GM12878 (cell line): ENCODE measurements around the gene RPL37A. TPM values are rescaled to one million over a fixed set of nuclear protein-coding genes. Genes with fewer than 3 reads are reported as not detected.

Experiments used
- ATAC-seq: fragments of 200-7000 bp; cut with Tn5 transposase; 3 replicates; pipeline ENCODE4 v1.9.1; 2020; ENCODE audit warnings: mild to moderate bottlenecking, moderate library complexity
- Bru-seq: library from RNA; stranded (reverse); fragments of 400-500 nt; gene quantifications from one replicate; lab custom pipeline; 2021; lab: Mats Ljungman, UMichigan
- BruChase-seq, 2 experiments: library from RNA; stranded (reverse); fragments of 400-500 nt; gene quantifications; one replicate each; lab custom pipeline; 2021; lab: Mats Ljungman, UMichigan
- BruUV-seq: library from RNA; stranded (reverse); fragments of 400-500 nt; replicated peaks from 2 replicates; lab custom pipeline; 2021; lab: Mats Ljungman, UMichigan
- CTCF ChIA-PET: fragments of 300-600 bp; sonication (Branson Sonifier 250); formaldehyde crosslinking; extraction: SDS; loops from one replicate; lab custom pipeline; 2021; ENCODE audit warnings: inconsistent platforms; lab: Yijun Ruan, JAX
- POLR2A ChIA-PET: fragments of 350-600 bp; formaldehyde crosslinking; extraction: SDS; loops from one replicate; lab custom pipeline; 2021; ENCODE audit warnings: inconsistent platforms; lab: Charles Lee
- RAD21 ChIA-PET: fragments of 300-600 bp; sonication (Branson Sonifier 250); formaldehyde crosslinking; loops from one replicate; lab custom pipeline; 2023; ENCODE audit warnings: antibody characterized with exemption; ENCODE audit not compliant: unreplicated experiment; lab: Charles Lee
- SMC1A ChIA-PET: fragments of 300-600 bp; sonication (Branson Sonifier 250); formaldehyde crosslinking; loops from one replicate; lab custom pipeline; 2023; ENCODE audit not compliant: unreplicated experiment, uncharacterized antibody; lab: Charles Lee
- DNase-seq: peaks from one replicate; pipeline ENCODE4 v3.0.0-alpha.2; 2011; ENCODE audit warnings: low read depth, low spot score
- FAIRE-seq: peaks from 3 replicates; lab custom pipeline; 2011; peaks lifted over from hg19 to GRCh38; lab: Jason Lieb, UNC
- H2AFZ ChIP-seq: 2 replicates; pipeline ENCODE4 v1.6.0; 2011; ENCODE audit warnings: low read depth, low read length, control low read depth; ENCODE audit not compliant: control insufficient read depth
- H3K27ac ChIP-seq: 2 replicates; pipeline ENCODE4 v1.5.1; 2011; ENCODE audit warnings: control low read depth; ENCODE audit not compliant: control insufficient read depth, insufficient read depth
- H3K27me3 ChIP-seq, 2 experiments: replicated peaks in 1 of 2; 2 replicates each; pipeline versions ENCODE4 v1.6.0 to v1.6.1; 2011; ENCODE audit warnings: low read length in 1 of 2; ENCODE audit not compliant: control insufficient read depth in 2 of 2, insufficient read depth in 2 of 2
- H3K36me3 ChIP-seq, 2 experiments: 2 replicates each; pipeline ENCODE4 v1.5.1; 2011; ENCODE audit warnings: low read length in 1 of 2; ENCODE audit not compliant: control insufficient read depth in 2 of 2, insufficient read depth in 2 of 2
- H3K4me1 ChIP-seq: 2 replicates; pipeline ENCODE4 v1.6.1; 2011; ENCODE audit warnings: mild to moderate bottlenecking, low read length, moderate library complexity, mixed read lengths; ENCODE audit not compliant: control insufficient read depth, insufficient read depth
- H3K4me2 ChIP-seq: 2 replicates; pipeline ENCODE4 v1.6.0; 2011; ENCODE audit warnings: control low read depth; ENCODE audit not compliant: control insufficient read depth, insufficient read depth
- H3K4me3 ChIP-seq: fragments of 200-600 bp; sonication (generic); 2 replicates; pipeline ENCODE4 v1.5.1; 2016
- H3K79me2 ChIP-seq: 2 replicates; pipeline ENCODE4 v1.6.0; 2011; ENCODE audit warnings: low read length; ENCODE audit not compliant: control insufficient read depth, insufficient read depth
- H3K9ac ChIP-seq: 2 replicates; pipeline ENCODE4 v1.8.0; 2011; ENCODE audit warnings: low read length, control low read depth, mixed read lengths; ENCODE audit not compliant: control insufficient read depth, insufficient read depth
- H3K9me3 ChIP-seq: replicated peaks from 3 replicates; pipeline ENCODE4 v1.5.1; 2011; ENCODE audit warnings: mild to moderate bottlenecking, low read length; ENCODE audit not compliant: control insufficient read depth, insufficient read depth
- H4K20me1 ChIP-seq: 2 replicates; pipeline ENCODE4 v1.6.0; 2011; ENCODE audit not compliant: control insufficient read depth, insufficient read depth
- ATF7 ChIP-seq: fragments of 450-650 bp; IDR thresholded peaks from 2 replicates; pipeline ENCODE4 v1.6.1; 2016; ENCODE audit warnings: low read depth, mild to moderate bottlenecking
- CREB1 ChIP-seq: IDR thresholded peaks from 2 replicates; pipeline ENCODE4 v1.6.1; 2012; ENCODE audit warnings: low read depth, mild to moderate bottlenecking, inconsistent platforms
- DPF2 ChIP-seq: fragments of 450-650 bp; IDR thresholded peaks from 2 replicates; pipeline ENCODE4 v1.6.1; 2017; ENCODE audit warnings: mild to moderate bottlenecking
- ESRRA ChIP-seq: IDR thresholded peaks from 2 replicates; pipeline ENCODE4 v1.6.1; 2012; ENCODE audit warnings: mild to moderate bottlenecking, low read length, improper control_type of control experiment
- FOXK2 ChIP-seq: fragments of 450-650 bp; IDR thresholded peaks from 2 replicates; pipeline ENCODE4 v1.6.1; 2017; ENCODE audit warnings: mild to moderate bottlenecking, moderate library complexity
- HCFC1 ChIP-seq: fragments of 150-350 bp; IDR thresholded peaks from 2 replicates; pipeline ENCODE4 v1.6.1; 2014; ENCODE audit warnings: low read length
- MTA3 ChIP-seq: IDR thresholded peaks from 2 replicates; pipeline ENCODE4 v1.6.1; 2012; ENCODE audit warnings: low read length, inconsistent platforms, borderline replicate concordance
- RFX5 ChIP-seq: IDR thresholded peaks from 2 replicates; pipeline ENCODE4 v1.6.1; 2011; ENCODE audit warnings: low read depth, low read length, improper control_type of control experiment
- YBX1 ChIP-seq: fragments of 450-650 bp; IDR thresholded peaks from 2 replicates; pipeline ENCODE4 v1.6.1; 2016; ENCODE audit warnings: antibody characterized with exemption
- ZNF384 ChIP-seq: IDR thresholded peaks from 2 replicates; pipeline ENCODE4 v1.6.1; 2012; ENCODE audit warnings: low read depth, mild to moderate bottlenecking, low read length, improper control_type of control experiment, borderline replicate concordance
- WGBS: methylation state at CpG from one replicate; pipeline ENCODE4 v1.1.6; 2016; ENCODE audit warnings: low lambda C conversion rate; ENCODE audit not compliant: insufficient replicate concordance, insufficient coverage; ENCODE audit errors: missing lambda C conversion rate; 5-methylcytosine and 5-hydroxymethylcytosine counted together
- in situ Hi-C: fragments of 300-500 bp; cut with MboI; formaldehyde crosslinking; loops from 9 replicates; pipeline ENCODE4 v1.14.3; 2018; ENCODE audit warnings: mixed read lengths
- intact Hi-C: fragments of 100-400 bp; cut with micrococcal nuclease; formaldehyde crosslinking; loops from one replicate; pipeline ENCODE4 v1.14.2; 2022; ENCODE audit not compliant: unreplicated experiment
- long read RNA-seq, 2 experiments: library from polyadenylated mRNA; unstranded; transcript quantifications; one replicate each; pipeline ENCODE4 v2.0.0, GENCODE V29; 2019 to 2020
- polyA minus RNA-seq, 3 experiments: library from RNA; depleted of rRNA, polyadenylated mRNA; stranded (reverse); fragments of >200 nt; gene quantifications; 2 replicates each; pipeline ENCODE4 v1.2.3, GENCODE V29; 2011
- polyA plus RNA-seq, 11 experiments: library from polyadenylated mRNA; depleted of rRNA in 4 of 11; unstranded in 6 of 11; stranded (reverse) in 5 of 11; fragments of >200 nt; fragmentation: Nextera tagmentation in 4 of 11; fragmentation: Illumina TruSeq in 1 of 11; extraction: Ambion mirVana in 4 of 11; extraction: Trizol in 1 of 11; gene quantifications; 1 replicate in 1 of 11; 2 replicates in 10 of 11; pipeline versions ENCODE4 v1.2.1 to v1.2.3, GENCODE V29; 2011 to 2016; ENCODE audit warnings: inconsistent platforms in 2 of 11, missing spikeins in 2 of 11, low read depth in 1 of 11
- total RNA-seq, 4 experiments: library from RNA; depleted of rRNA in 3 of 4; stranded (reverse); fragments of >200 nt in 3 of 4; fragmentation: Illumina TruSeq in 1 of 4; extraction: Trizol in 1 of 4; gene quantifications; 2 replicates each; pipeline versions ENCODE4 v1.2.1 to v1.2.3, GENCODE V29; 2013 to 2021
- TF ChIP-seq, protein P1 (sequence below): IDR thresholded peaks from 2 replicates; pipeline ENCODE4 v1.6.1; 2012; ENCODE audit warnings: low read depth, low read length, improper control_type of control experiment
- TF ChIP-seq, protein P2 (sequence below): fragments of 450-650 bp; IDR thresholded peaks from 2 replicates; pipeline ENCODE4 v1.6.1; 2018; ENCODE audit warnings: borderline replicate concordance, mild to moderate bottlenecking; ENCODE audit not compliant: partially characterized antibody

RPL37A gene
- 278 and 283 TPM in 2 replicates for total RNA-seq (2013; cell fraction: nucleolus; rRNA removed)
- total RNA-seq (2014; rRNA removed) (5,309 and 5,362 TPM in 2 replicates), total RNA-seq (2014; rRNA removed; fragmentation: Illumina TruSeq; extraction: Trizol) (6,854 and 6,909 TPM in 2 replicates), total RNA-seq (2021) (4,280 and 4,544 TPM in 2 replicates), polyA plus RNA-seq (2011; rRNA removed) (3,166 and 4,373 TPM in 2 replicates), polyA plus RNA-seq (2014; fragmentation: Illumina TruSeq; extraction: Trizol) (6,507 and 6,854 TPM in 2 replicates), polyA plus RNA-seq (2014; fragmentation: Nextera tagmentation; extraction: Ambion mirVana) (1,000 to 10,000 TPM; 4,917 to 6,297 TPM), polyA plus RNA-seq (2014; rRNA removed) (5,304 and 6,998 TPM in 2 replicates), polyA plus RNA-seq (2016; fragmentation: Nextera tagmentation; extraction: Ambion mirVana) (1,000 to 10,000 TPM; 2,847 to 3,044 TPM), polyA minus RNA-seq (2011; rRNA and poly(A)+ RNA removed) (670 and 1,130 TPM in 2 replicates), Bru-seq, nascent RNA (percentile 80 among the genes with signal in this experiment), BruChase-seq, experiment 1, labeled RNA remaining after a 6-hour chase (percentile 93 among the genes with signal in this experiment), BruChase-seq, experiment 2, labeled RNA remaining after a 2-hour chase (percentile 82 among the genes with signal in this experiment)
- 2,141 TPM for polyA plus RNA-seq (2011; ENCODE audit: low read depth)
- 2,379 and 2,532 TPM in 2 replicates for polyA plus RNA-seq (2011; cell fraction: cytosol; rRNA removed)
- polyA plus RNA-seq (2011; cell fraction: nucleus; rRNA removed): 721 and 1,775 TPM in 2 replicates
- polyA plus RNA-seq (2012): 10,399 and 10,670 TPM in 2 replicates
- polyA minus RNA-seq (2011; cell fraction: cytosol; rRNA and poly(A)+ RNA removed): 813 and 892 TPM in 2 replicates
- 231 and 314 TPM in 2 replicates for polyA minus RNA-seq (2011; cell fraction: nucleus; rRNA and poly(A)+ RNA removed)
- long read RNA-seq, experiment 1, transcript RPL37A-201 (3 exons, 742 nt): minor isoform, 55 of 955 reads
- long read RNA-seq, experiment 1, transcript RPL37A-210 (4 exons, 3,647 nt): major isoform, 889 of 955 reads
- long read RNA-seq, experiment 1, partial matches to known transcripts: 0 of 955 reads
- long read RNA-seq, experiment 1, other reads (novel, unspliced or antisense): 10 of 955 reads
- long read RNA-seq, experiment 2, transcript RPL37A-201 (3 exons, 742 nt): minor isoform, 43 of 1,251 reads
- long read RNA-seq, experiment 2, transcript RPL37A-209 (3 exons, 1,701 nt): minor isoform, 14 of 1,251 reads
- long read RNA-seq, experiment 2, transcript RPL37A-208 (2 exons, 2,225 nt): minor isoform, 15 of 1,251 reads
- long read RNA-seq, experiment 2, transcript RPL37A-210 (4 exons, 3,647 nt): major isoform, 1,160 of 1,251 reads
- long read RNA-seq, experiment 2, partial matches to known transcripts: 5 of 1,251 reads
- long read RNA-seq, experiment 2, other reads (novel, unspliced or antisense): 9 of 1,251 reads

DNA sequence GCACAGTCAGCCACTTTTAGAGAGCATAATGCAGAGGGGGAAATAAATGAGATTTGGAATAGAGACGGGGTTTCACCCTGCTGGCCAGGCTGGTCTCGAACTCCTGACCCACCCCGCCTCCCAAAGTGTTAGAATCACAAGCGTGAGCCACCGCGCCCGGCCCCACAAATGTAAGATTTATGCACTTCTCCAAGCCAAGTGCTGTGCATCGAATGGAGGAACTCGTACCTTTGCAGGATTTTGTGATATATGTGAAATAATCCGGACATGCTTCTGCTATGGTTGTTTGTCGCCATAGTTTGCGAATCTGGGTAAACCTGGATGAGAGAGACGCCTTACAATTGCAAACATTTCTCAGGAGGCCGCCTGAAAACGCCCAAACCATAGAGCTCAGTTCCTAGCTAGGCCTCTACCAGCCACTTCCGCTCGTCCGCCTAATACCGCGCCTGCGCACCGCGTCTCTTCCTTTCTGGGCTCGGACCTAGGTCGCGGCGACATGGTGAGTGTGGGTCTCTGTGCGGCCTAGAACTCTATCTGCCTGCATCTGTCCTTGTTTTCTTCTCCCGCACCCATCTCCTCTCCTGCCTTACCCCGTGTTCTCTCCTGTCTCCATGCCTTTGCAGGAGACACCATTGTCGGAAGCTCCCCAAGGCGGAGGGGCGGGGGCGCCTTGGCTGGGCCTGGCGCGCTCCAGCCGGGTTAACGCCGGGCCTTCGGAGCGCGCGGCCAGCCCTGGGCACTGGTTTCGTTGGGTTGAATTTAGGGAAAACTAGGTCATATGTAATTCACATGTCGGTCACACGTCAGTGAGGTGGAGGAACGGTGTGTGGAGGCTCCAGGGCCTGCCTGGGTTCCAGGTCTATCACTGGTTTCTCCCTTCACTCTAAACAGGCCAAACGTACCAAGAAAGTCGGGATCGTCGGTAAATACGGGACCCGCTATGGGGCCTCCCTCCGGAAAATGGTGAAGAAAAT lies at the start of gene RPL37A:
RPL37A (plus strand) TSS at position 466 of the 974 bp plus-strand sequence; CDS start at position 497, 31 bp downstream.
- Histone ChIP-seq H3K9ac (peak within 1 kb of the TSS; percentile 100), H3K27ac (peak within 1 kb of the TSS; percentile 88), H3K27me3 (no peaks in the 10 kb centered on the region), H3K9me3 (no peaks in the 10 kb centered on the region), H4K20me1 (peaks cover 4% of the 10 kb centered on the region; the same call in 1 of the 2 replicates), H3K4me3 (peak within 1 kb of the TSS; percentile 94), H3K4me1 (peaks cover 23% of the 10 kb centered on the region), H3K79me2 (peaks cover 61% of the 10 kb centered on the region), H3K36me3 (peaks cover 10 to 30% of the 10 kb centered on the region in 2 experiments), H3K4me2 (peak within 1 kb of the TSS; percentile 78), H2AFZ (peak within 1 kb of the TSS; percentile 83)
- BruUV-seq: TSS peak; percentile 72
- ChIA-PET POLR2A (interaction anchor here (0.5 to 2.5 kb wide), 6 partner anchors 8 to 195 kb away, joined by 4 to 16 read pairs (median 5); partner anchors contain the start of gene SMARCAL1), RAD21 (interaction anchor here (0.9 to 1.4 kb wide), 6 partner anchors 12 to 276 kb away, joined by 3 to 6 read pairs (median 4); no protein-coding TSS in a partner anchor), SMC1A (interaction anchor here (0.6 to 2.2 kb wide), 7 partner anchors 20 to 281 kb away, joined by 3 to 7 read pairs (median 4); partner anchors contain the start of gene SMARCAL1), CTCF (interaction anchor here (0.8 to 1.5 kb wide), 6 partner anchors 19 to 384 kb away, joined by 3 to 6 read pairs (median 4); no protein-coding TSS in a partner anchor)
- intact Hi-C loops (loop anchor here (1.0 to 10.0 kb wide), 3 partner anchors 86 to 464 kb away; partner anchors contain the start of gene SMARCAL1), in situ Hi-C loops (no loop called here)
- WGBS: 1% methylated on average over 54 of the region's 54 CpGs
- ATAC-seq: peak; percentile 84
- no peak for FAIRE-seq
- DNase-seq: peak; percentile 87
- TF ChIP-seq HCFC1 (peak; percentile 60), ZNF384 (no peak), MTA3 (0 out of 2 replicates have a peak, but pooled peaks have one; percentile 86), CREB1 (peak; percentile 67), RFX5 (no peak), ESRRA (no peak), DPF2 (peak; percentile 69), YBX1 (no peak), ATF7 (peak; percentile 32; the same call in 1 of the 2 replicates), FOXK2 (no peak)
- TF ChIP-seq, protein P1, sequence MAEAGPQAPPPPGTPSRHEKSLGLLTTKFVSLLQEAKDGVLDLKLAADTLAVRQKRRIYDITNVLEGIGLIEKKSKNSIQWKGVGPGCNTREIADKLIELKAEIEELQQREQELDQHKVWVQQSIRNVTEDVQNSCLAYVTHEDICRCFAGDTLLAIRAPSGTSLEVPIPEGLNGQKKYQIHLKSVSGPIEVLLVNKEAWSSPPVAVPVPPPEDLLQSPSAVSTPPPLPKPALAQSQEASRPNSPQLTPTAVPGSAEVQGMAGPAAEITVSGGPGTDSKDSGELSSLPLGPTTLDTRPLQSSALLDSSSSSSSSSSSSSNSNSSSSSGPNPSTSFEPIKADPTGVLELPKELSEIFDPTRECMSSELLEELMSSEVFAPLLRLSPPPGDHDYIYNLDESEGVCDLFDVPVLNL: no peak
- TF ChIP-seq, protein P2, sequence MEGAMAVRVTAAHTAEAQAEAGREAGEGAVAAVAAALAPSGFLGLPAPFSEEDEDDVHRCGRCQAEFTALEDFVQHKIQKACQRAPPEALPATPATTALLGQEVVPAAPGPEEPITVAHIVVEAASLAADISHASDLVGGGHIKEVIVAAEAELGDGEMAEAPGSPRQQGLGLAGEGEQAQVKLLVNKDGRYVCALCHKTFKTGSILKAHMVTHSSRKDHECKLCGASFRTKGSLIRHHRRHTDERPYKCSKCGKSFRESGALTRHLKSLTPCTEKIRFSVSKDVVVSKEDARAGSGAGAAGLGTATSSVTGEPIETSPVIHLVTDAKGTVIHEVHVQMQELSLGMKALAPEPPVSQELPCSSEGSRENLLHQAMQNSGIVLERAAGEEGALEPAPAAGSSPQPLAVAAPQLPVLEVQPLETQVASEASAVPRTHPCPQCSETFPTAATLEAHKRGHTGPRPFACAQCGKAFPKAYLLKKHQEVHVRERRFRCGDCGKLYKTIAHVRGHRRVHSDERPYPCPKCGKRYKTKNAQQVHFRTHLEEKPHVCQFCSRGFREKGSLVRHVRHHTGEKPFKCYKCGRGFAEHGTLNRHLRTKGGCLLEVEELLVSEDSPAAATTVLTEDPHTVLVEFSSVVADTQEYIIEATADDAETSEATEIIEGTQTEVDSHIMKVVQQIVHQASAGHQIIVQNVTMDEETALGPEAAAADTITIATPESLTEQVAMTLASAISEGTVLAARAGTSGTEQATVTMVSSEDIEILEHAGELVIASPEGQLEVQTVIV: peak; percentile 69
